Measurements from ENCODE around the gene MAP3K5. TPM values are rescaled to one million over a fixed set of nuclear protein-coding genes. Genes with fewer than 3 reads are reported as not detected.

The MAP3K5 gene
- total and polyA plus RNA-seq, 9 of the 15 experiments (the other 6 are each of a cell fraction or from before 2014, with no cell fraction given), result 2.2 to 13.0 (median 9.9) TPM

DNA sequence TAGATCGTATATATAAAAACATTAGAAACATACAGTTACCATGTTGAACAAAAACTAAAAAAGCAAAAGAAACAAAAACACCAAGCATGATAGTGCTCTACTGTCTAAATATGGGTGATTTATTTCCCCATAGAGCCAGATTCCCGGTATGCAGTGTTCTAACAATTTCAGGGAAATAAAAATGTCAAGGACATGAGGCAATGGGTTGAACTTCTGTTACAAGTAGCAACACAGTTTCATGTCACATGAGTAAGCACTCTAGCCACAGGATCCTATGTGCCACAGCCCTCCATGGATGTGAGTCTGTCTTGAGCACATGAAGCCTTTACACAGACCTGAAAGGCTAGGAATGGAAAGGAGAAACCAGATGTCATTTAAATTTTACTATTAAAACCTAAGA, 96.0 kb downstream of the MAP3K5 start:
- H3K79me2 ChIP-seq (ENCODE audit: control insufficient read depth, insufficient read depth, low read length), result no peaks in the 10 kb centered on the region
- ATAC-seq (peak; percentile 42; the same call in 1 of the 3 replicates), FAIRE-seq (no peak), DNase-seq (ENCODE audit: extremely low read depth in 1 of 4, low spot score in 3 of 4) (no peak)
- POLR2A ChIA-PET, result no interaction called here
- H3K9me1 ChIP-seq (ENCODE audit: control insufficient read depth, insufficient read depth, low read length), result no peaks in the 10 kb centered on the region
- no TSS peak for BruUV-seq (replicated peaks)
- no peak overlapping the region for H2AFZ ChIP-seq (ENCODE audit: low read depth, low read length)
- no peaks in the 10 kb centered on the region for H3K9me3 ChIP-seq (replicated peaks; ENCODE audit: control insufficient read depth, insufficient read depth, low read depth, low read length)
- no peaks in the 10 kb centered on the region for H4K20me1 ChIP-seq (replicated peaks; ENCODE audit: control insufficient read depth, insufficient read depth, low read length)
- TF ChIP-seq MEIS2 (IDR thresholded peaks at IDR 0.05; ENCODE audit: partially characterized antibody) (peak; percentile 58), BHLHE40 (IDR thresholded peaks at IDR 0.05; ENCODE audit: low read length) (no peak), CAMTA2 (CRISPR knock-in tag; conservative IDR thresholded peaks at IDR 0.05) (no peak), ATF7 (IDR thresholded peaks at IDR 0.05) (no peak), BRCA1 (IDR thresholded peaks at IDR 0.05) (no peak), BRCA1 (CRISPR knock-in tag; IDR thresholded peaks at IDR 0.05) (no peak), MECOM (CRISPR knock-in tag; IDR thresholded peaks at IDR 0.05) (no peak), CHCHD3 (CRISPR knock-in tag; IDR thresholded peaks at IDR 0.05) (no peak), ZBTB1 (CRISPR knock-in tag; IDR thresholded peaks at IDR 0.05; ENCODE audit: borderline replicate concordance, low read depth) (no peak)
- TF ChIP-seq, protein P1, sequence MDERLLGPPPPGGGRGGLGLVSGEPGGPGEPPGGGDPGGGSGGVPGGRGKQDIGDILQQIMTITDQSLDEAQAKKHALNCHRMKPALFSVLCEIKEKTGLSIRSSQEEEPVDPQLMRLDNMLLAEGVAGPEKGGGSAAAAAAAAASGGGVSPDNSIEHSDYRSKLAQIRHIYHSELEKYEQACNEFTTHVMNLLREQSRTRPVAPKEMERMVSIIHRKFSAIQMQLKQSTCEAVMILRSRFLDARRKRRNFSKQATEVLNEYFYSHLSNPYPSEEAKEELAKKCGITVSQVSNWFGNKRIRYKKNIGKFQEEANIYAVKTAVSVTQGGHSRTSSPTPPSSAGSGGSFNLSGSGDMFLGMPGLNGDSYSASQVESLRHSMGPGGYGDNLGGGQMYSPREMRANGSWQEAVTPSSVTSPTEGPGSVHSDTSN (CRISPR knock-in tag; IDR thresholded peaks at IDR 0.05; ENCODE audit: low read depth), result no peak
- TF ChIP-seq, protein P1 (tag; conservative IDR thresholded peaks at IDR 0.05; ENCODE audit: low read depth), result peak; percentile 56; the same call in 1 of the 2 replicates
- WGBS (ENCODE audit: insufficient coverage, low coverage, missing lambda C conversion rate), result 38% methylated on average over 2 of the region's 2 CpGs
- H3K27me3 ChIP-seq (ENCODE audit: control insufficient read depth in 2 of 2, insufficient read depth in 2 of 2, low read length in 2 of 2), result no peaks in the 10 kb centered on the region; a peak in 1 of 5 replicates
- in situ Hi-C loops (cut with MboI), result no loop called here
- no peaks in the 10 kb centered on the region for H3K4me1 ChIP-seq (replicated peaks in 1 of 2; ENCODE audit: control insufficient read depth in 2 of 2, insufficient read depth in 2 of 2, low read length in 2 of 2)
- CTCF ChIA-PET (ENCODE audit: low intra/inter-chr PET ratio), result no interaction called here
- H3K4me2 ChIP-seq (ENCODE audit: insufficient read depth, low read length), result no peak overlapping the region
- H3K9ac ChIP-seq (ENCODE audit: insufficient read depth in 1 of 2, low read depth in 2 of 2, low read length in 2 of 2), result no peak overlapping the region
- H3K27ac ChIP-seq (ENCODE audit: extremely low read depth, low read depth, low read length), result no peak overlapping the region
- peaks cover 20% of the 10 kb centered on the region; the same call in 1 of the 3 replicates for H3K36me3 ChIP-seq (ENCODE audit: control insufficient read depth, insufficient read depth, low read length)
- H3K4me3 ChIP-seq, result no peak overlapping the region
- intact Hi-C loops (cut with micrococcal nuclease), result no loop called here
